PC-9 (cell line): Measurements from ENCODE around the gene RTEL1. TPM values are rescaled to one million over a fixed set of nuclear protein-coding genes. Genes with fewer than 3 reads are reported as not detected.
"Not testable (repeated sequence)": the region's sequence is repeated elsewhere in the genome, so short reads cannot be mapped to it uniquely, and the experiment has no call there.

ENCODE experiments used
- BruUV-seq: library from RNA; stranded (reverse); fragments of 400-500 nt; replicated peaks from 2 replicates; lab custom pipeline; 2021; lab: Mats Ljungman, UMichigan
- CTCF ChIA-PET: fragments of 300-600 bp; sonication (Branson Sonifier 250); formaldehyde crosslinking; loops from one replicate; lab custom pipeline; 2022; ENCODE audit warnings: antibody characterized with exemption; lab: Charles Lee
- POLR2A ChIA-PET: fragments of 300-600 bp; sonication (Branson Sonifier 250); formaldehyde crosslinking; loops from one replicate; lab custom pipeline; 2022; ENCODE audit warnings: antibody characterized with exemption; ENCODE audit not compliant: unreplicated experiment; lab: Charles Lee
- DNase-seq, 2 experiments: peaks; one replicate each; pipeline versions ENCODE4 v3.0.0 to v3.0.0-alpha.2; 2015 to 2022; ENCODE audit warnings: mixed read lengths in 1 of 2
- H2AFZ ChIP-seq: fragments of 200-600 bp; sonication (generic); 2 replicates; pipeline ENCODE4 v1.8.1; 2017; ENCODE audit warnings: antibody characterized with exemption
- H3F3A ChIP-seq: fragments of 200-600 bp; sonication (generic); 2 replicates; pipeline ENCODE4 v1.8.1; 2017; ENCODE audit warnings: antibody characterized with exemption, mild to moderate bottlenecking, low read depth; ENCODE audit not compliant: insufficient read depth
- H3K27ac ChIP-seq: fragments of 200-600 bp; sonication (generic); 2 replicates; pipeline ENCODE4 v1.6.1; 2016; ENCODE audit warnings: mixed run types
- H3K27me3 ChIP-seq: fragments of 200-600 bp; sonication (generic); 2 replicates; pipeline ENCODE4 v1.6.1; 2016; ENCODE audit warnings: low read depth, mixed run types; ENCODE audit not compliant: insufficient read depth
- H3K36me3 ChIP-seq: fragments of 200-600 bp; sonication (generic); 2 replicates; pipeline ENCODE4 v1.6.1; 2016; ENCODE audit warnings: low read depth, mixed run types
- H3K4me1 ChIP-seq: fragments of 200-600 bp; sonication (generic); replicated peaks from 2 replicates; pipeline ENCODE4 v1.6.1; 2016; ENCODE audit warnings: mixed run types; ENCODE audit not compliant: insufficient read depth
- H3K4me2 ChIP-seq: fragments of 200-600 bp; sonication (generic); 2 replicates; pipeline ENCODE4 v1.6.1; 2017; ENCODE audit warnings: mixed run types
- H3K4me3 ChIP-seq: fragments of 200-600 bp; sonication (generic); 2 replicates; pipeline ENCODE4 v1.6.1; 2016; ENCODE audit warnings: mixed run types
- H3K79me2 ChIP-seq: fragments of 200-600 bp; sonication (generic); 2 replicates; pipeline ENCODE4 v1.6.1; 2017; ENCODE audit warnings: low read depth, mixed run types
- H3K9me2 ChIP-seq: fragments of 200-600 bp; sonication (generic); 2 replicates; pipeline ENCODE4 v1.8.1; 2017; ENCODE audit warnings: mild to moderate bottlenecking; ENCODE audit not compliant: insufficient read depth
- H3K9me3 ChIP-seq: fragments of 200-600 bp; sonication (generic); 2 replicates; pipeline ENCODE4 v1.8.1; 2016; ENCODE audit warnings: low read depth; ENCODE audit not compliant: insufficient read depth
- H4K20me1 ChIP-seq: fragments of 200-600 bp; sonication (generic); 2 replicates; pipeline ENCODE4 v1.8.1; 2017; ENCODE audit not compliant: insufficient read depth
- EZH2 ChIP-seq: fragments of 200-600 bp; sonication (generic); IDR thresholded peaks from 2 replicates; pipeline ENCODE4 v1.8.0; 2017; ENCODE audit warnings: antibody characterized with exemption, low read depth
- intact Hi-C: fragments of 100-400 bp; cut with micrococcal nuclease; formaldehyde crosslinking; loops from one replicate; pipeline ENCODE4 v1.10.0; 2022; ENCODE audit not compliant: unreplicated experiment
- total RNA-seq: library from RNA; stranded (reverse); gene quantifications from 2 replicates; pipeline ENCODE4 v1.2.3, GENCODE V29; 2021
- TF ChIP-seq, protein P1 (sequence below): fragments of 200-600 bp; sonication (generic); conservative IDR thresholded peaks from 2 replicates; pipeline ENCODE4 v1.6.1; 2017; ENCODE audit warnings: mixed run types, antibody characterized with exemption, mild to moderate bottlenecking, moderate library complexity

Gene RTEL1
- total RNA-seq, 1 experiment from 2014 or later, result 36.0 TPM

DNA sequence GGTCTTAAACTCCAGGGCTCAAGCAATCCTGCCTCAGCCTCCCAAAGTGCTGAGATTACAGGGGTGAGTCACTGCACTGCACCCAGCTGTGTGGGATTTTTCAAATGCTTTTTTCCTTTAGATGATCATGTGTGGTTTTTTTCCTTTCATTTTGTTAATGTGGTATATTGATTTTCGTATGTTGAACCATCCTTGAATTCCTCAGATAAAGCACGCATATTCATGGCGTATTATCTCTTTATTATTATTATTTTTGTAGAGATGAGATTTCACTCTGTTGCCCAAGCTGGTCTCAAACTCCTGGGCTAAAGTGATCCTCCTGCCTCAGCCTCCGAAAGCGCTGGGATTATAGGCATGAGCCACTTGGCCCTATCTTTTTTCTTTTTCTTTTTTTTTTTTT lies 56.7 kb downstream of the RTEL1 start:
- peaks cover 8% of the 10 kb centered on the region; the same call in 1 of the 2 replicates for H3F3A ChIP-seq
- no peaks in the 10 kb centered on the region for H3K27me3 ChIP-seq
- no peaks in the 10 kb centered on the region for H3K9me2 ChIP-seq
- no peak overlapping the region for H3K27ac ChIP-seq
- no peak for TF ChIP-seq EZH2
- TF ChIP-seq, protein P1, sequence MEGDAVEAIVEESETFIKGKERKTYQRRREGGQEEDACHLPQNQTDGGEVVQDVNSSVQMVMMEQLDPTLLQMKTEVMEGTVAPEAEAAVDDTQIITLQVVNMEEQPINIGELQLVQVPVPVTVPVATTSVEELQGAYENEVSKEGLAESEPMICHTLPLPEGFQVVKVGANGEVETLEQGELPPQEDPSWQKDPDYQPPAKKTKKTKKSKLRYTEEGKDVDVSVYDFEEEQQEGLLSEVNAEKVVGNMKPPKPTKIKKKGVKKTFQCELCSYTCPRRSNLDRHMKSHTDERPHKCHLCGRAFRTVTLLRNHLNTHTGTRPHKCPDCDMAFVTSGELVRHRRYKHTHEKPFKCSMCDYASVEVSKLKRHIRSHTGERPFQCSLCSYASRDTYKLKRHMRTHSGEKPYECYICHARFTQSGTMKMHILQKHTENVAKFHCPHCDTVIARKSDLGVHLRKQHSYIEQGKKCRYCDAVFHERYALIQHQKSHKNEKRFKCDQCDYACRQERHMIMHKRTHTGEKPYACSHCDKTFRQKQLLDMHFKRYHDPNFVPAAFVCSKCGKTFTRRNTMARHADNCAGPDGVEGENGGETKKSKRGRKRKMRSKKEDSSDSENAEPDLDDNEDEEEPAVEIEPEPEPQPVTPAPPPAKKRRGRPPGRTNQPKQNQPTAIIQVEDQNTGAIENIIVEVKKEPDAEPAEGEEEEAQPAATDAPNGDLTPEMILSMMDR, result no peak
- H3K79me2 ChIP-seq, result peaks cover 84% of the 10 kb centered on the region
- ChIA-PET CTCF (no interaction called here), POLR2A (interaction anchor here (0.7 kb wide), 1 partner anchor 244 kb away, joined by 23 read pairs; no protein-coding TSS in a partner anchor)
- H3K4me2 ChIP-seq, result no peak overlapping the region
- intact Hi-C loops, result no loop called here
- peak in 1 of 2 experiments; percentile 19 for DNase-seq
- H3K4me1 ChIP-seq, result no peaks in the 10 kb centered on the region
- H3K4me3 ChIP-seq, result no peak overlapping the region
- no peak overlapping the region for H2AFZ ChIP-seq
- no TSS peak for BruUV-seq
- peaks cover 62% of the 10 kb centered on the region for H3K36me3 ChIP-seq
- no peaks in the 10 kb centered on the region for H3K9me3 ChIP-seq
- H4K20me1 ChIP-seq, result peaks cover 17% of the 10 kb centered on the region

DNA sequence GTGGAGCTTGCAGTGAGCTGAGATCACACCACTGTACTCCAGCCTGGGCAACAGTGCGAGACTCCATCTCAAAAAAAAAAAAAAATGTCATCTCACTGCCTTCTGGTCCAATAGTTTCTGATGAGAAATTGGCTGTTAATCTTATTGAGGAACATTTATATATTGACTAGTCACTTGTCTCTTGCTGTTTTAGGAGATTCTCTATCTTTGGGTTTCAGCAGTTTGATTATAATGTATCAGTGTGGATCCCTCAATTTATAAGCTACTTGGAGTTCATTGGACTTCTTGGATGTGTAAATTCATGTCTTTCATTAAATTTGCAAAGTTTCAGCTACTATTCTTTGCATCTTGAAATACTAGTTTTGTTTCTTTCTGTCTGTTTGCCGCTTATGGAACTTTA lies 60.9 kb downstream of the RTEL1 start:
- H3F3A ChIP-seq, result peaks cover 8% of the 10 kb centered on the region; the same call in 1 of the 2 replicates
- CTCF ChIA-PET, result no interaction called here
- H3K4me1 ChIP-seq, result no peaks in the 10 kb centered on the region
- H3K27ac ChIP-seq, result no peak overlapping the region
- intact Hi-C loops, result no loop called here
- no peak overlapping the region for H3K4me3 ChIP-seq
- peaks cover 52% of the 10 kb centered on the region for H3K79me2 ChIP-seq
- no TSS peak for BruUV-seq
- TF ChIP-seq, protein P1, result no peak
- H3K27me3 ChIP-seq, result no peaks in the 10 kb centered on the region
- POLR2A ChIA-PET, result no interaction called here
- DNase-seq, result no peak
- H4K20me1 ChIP-seq, result peaks cover 16% of the 10 kb centered on the region
- peaks cover 40% of the 10 kb centered on the region for H3K36me3 ChIP-seq
- no peak overlapping the region for H3K4me2 ChIP-seq
- H2AFZ ChIP-seq, result no peak overlapping the region
- peaks cover 3% of the 10 kb centered on the region; the same call in 1 of the 2 replicates for H3K9me3 ChIP-seq
- no peaks in the 10 kb centered on the region for H3K9me2 ChIP-seq

DNA sequence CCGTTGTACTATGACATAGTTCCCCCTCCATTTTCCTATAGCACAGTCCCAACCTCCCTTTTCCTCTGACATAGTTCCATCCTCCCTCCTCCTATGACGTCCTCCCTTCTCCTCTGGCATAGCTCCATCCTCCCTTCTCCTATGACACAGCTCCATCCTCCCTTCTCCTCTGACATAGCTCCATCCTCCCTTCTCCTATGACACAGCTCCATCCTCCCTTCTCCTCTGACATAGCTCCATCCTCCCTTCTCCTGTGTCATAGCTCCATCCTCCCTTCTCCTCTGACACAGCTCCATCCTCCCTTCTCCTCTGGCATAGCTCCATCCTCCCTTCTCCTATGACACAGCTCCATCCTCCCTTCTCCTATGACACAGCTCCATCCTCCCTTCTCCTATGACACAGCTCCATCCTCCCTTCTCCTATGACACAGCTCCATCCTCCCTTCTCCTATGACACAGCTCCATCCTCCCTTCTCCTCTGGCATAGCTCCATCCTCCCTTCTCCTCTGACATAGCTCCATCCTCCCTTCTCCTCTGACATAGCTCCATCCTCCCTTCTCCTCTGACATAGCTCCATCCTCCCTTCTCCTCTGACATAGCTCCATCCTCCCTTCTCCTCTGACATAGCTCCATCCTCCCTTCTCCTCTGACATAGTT lies 65.0 kb downstream of the RTEL1 start:
- H3K4me1 ChIP-seq, BruUV-seq, H3K9me2 ChIP-seq, POLR2A ChIA-PET, H3K27me3 ChIP-seq, H3K27ac ChIP-seq, H3K4me3 ChIP-seq, DNase-seq, H3K4me2 ChIP-seq, H2AFZ ChIP-seq, intact Hi-C loops: not testable (repeated sequence)
- CTCF ChIA-PET, result interaction anchor here (0.7 kb wide), 1 partner anchor 73 kb away, joined by 4 read pairs; no protein-coding TSS in a partner anchor
- peaks cover 13% of the 10 kb centered on the region for H3K9me3 ChIP-seq
- peaks cover 12% of the 10 kb centered on the region for H4K20me1 ChIP-seq
- peaks cover 21% of the 10 kb centered on the region for H3K79me2 ChIP-seq
- H3F3A ChIP-seq, result peaks cover 16% of the 10 kb centered on the region; the same call in 1 of the 2 replicates
- H3K36me3 ChIP-seq, result peaks cover 25% of the 10 kb centered on the region

DNA sequence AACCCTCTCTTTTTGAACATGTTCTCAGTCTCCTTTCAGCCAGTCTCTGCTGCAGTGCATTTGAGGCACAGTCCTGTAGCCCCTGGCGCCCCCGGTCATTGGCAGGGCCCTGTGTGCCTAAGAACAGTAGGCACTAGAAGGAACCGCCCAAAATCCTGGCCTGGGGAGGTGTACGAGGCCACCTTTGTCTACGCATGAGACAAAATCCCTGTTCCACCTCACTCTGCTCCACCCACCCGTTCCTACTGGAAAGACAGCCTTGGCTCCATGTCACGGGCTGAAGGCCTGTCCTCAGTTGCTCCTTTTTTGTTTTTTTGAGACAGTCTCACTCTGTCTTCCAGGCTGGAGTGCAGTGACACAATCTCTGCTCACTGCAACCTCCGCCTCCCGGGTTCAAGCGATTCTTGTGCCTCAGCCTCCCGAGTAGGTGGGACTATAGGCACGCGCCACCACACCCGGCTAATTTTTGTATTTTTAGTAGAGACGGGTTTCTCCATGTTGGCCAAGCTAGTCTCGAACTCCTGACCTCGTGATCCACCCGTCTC lies 72.1 kb downstream of the RTEL1 start:
- not testable (repeated sequence) for BruUV-seq, H3K79me2 ChIP-seq

More for the DNA sequence above, 72.1 kb downstream of the RTEL1 start:
- H3F3A ChIP-seq, result peaks cover 26% of the 10 kb centered on the region; the same call in 1 of the 2 replicates
- intact Hi-C loops, H3K4me2 ChIP-seq, H3K27me3 ChIP-seq, H3K9me3 ChIP-seq, H3K27ac ChIP-seq, H3K9me2 ChIP-seq, CTCF ChIA-PET, H3K4me3 ChIP-seq, H3K4me1 ChIP-seq, H2AFZ ChIP-seq, POLR2A ChIA-PET: not testable (repeated sequence)
- peaks cover 12% of the 10 kb centered on the region for H4K20me1 ChIP-seq
- peaks cover 13% of the 10 kb centered on the region; the same call in 1 of the 2 replicates for H3K36me3 ChIP-seq
- peak in 1 of 2 experiments; percentile 22 for DNase-seq
